ENCODE data around the gene DUSP16. TPM values are rescaled to one million over a fixed set of nuclear protein-coding genes. Genes with fewer than 3 reads are reported as not detected.

The DUSP16 gene
- total RNA-seq, 1 experiment from 2014 or later, result 4.4 TPM

DNA sequence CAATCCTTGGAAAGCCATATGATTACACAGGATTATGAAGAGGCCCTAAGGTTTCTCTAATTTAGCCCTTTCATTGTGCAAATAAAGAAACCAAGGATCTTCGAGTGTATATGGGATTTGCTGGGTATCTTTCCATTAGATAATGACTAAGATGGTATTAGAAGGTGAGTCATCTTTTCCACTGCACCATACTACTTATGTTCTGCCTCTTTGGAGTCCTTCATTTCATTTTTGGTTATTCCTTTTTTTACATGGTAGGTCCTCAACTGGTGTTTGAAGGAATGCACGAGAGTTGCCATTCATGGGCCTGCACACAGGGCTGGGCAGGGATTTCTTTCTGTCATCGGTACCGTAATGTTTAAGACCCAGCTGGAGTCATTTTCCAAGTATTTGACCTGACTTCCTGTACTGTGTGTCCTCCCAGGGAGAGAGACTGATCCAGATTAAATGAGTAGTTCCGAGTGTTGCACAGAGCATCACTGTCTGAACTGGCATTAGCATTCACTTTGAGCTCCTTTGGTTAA lies 120.1 kb downstream of the DUSP16 start:
- peaks cover 3% of the 10 kb centered on the region; the same call in 1 of the 2 replicates for H3K9me3 ChIP-seq (ENCODE audit: low read length)
- no peak overlapping the region for H3K9ac ChIP-seq (ENCODE audit: low read length)
- no peaks in the 10 kb centered on the region for H3K79me2 ChIP-seq (ENCODE audit: low read length)
- H3K27ac ChIP-seq (ENCODE audit: low read length), result peak overlapping the region; percentile 68
- no peaks in the 10 kb centered on the region for H3K9me2 ChIP-seq (replicated peaks; ENCODE audit: low read length)
- H3K36me3 ChIP-seq (ENCODE audit: low read depth, low read length), result peaks cover 6% of the 10 kb centered on the region
- no peak for TF ChIP-seq EZH2phosphoT487 (IDR thresholded peaks at IDR 0.05; ENCODE audit: borderline replicate concordance, low read length)
- TF ChIP-seq, protein P1, sequence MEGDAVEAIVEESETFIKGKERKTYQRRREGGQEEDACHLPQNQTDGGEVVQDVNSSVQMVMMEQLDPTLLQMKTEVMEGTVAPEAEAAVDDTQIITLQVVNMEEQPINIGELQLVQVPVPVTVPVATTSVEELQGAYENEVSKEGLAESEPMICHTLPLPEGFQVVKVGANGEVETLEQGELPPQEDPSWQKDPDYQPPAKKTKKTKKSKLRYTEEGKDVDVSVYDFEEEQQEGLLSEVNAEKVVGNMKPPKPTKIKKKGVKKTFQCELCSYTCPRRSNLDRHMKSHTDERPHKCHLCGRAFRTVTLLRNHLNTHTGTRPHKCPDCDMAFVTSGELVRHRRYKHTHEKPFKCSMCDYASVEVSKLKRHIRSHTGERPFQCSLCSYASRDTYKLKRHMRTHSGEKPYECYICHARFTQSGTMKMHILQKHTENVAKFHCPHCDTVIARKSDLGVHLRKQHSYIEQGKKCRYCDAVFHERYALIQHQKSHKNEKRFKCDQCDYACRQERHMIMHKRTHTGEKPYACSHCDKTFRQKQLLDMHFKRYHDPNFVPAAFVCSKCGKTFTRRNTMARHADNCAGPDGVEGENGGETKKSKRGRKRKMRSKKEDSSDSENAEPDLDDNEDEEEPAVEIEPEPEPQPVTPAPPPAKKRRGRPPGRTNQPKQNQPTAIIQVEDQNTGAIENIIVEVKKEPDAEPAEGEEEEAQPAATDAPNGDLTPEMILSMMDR (conservative IDR thresholded peaks at IDR 0.05; ENCODE audit: low read depth, low read length), result no peak
- TF ChIP-seq EZH2 (IDR thresholded peaks at IDR 0.05; ENCODE audit: low read length, unreplicated experiment), result no peak
- H3K4me2 ChIP-seq (ENCODE audit: low read length), result peak overlapping the region; percentile 20; the same call in 1 of the 2 replicates
- H3K27me3 ChIP-seq (ENCODE audit: low read length), result no peaks in the 10 kb centered on the region
- H4K20me1 ChIP-seq (ENCODE audit: low read length), result no peaks in the 10 kb centered on the region
- H3K4me3 ChIP-seq (ENCODE audit: low read length), result no peak overlapping the region
- H3F3A ChIP-seq (ENCODE audit: low read length, unreplicated experiment), result no peaks in the 10 kb centered on the region
- peaks cover 35% of the 10 kb centered on the region for H3K4me1 ChIP-seq (ENCODE audit: insufficient read depth, low read length)
- POLR2A ChIA-PET (ENCODE audit: unreplicated experiment), result no interaction called here
- intact Hi-C loops (cut with micrococcal nuclease), result loop anchor here (10.0 kb wide), 1 partner anchor 122 kb away; the partner anchor contains the start of gene DUSP16
- ATAC-seq (peak; percentile 21; the same call in 1 of the 2 replicates), DNase-seq (peak; percentile 58)
- BruUV-seq (replicated peaks), result no TSS peak
- no peak overlapping the region for H2AFZ ChIP-seq (ENCODE audit: low read length)
- CTCF ChIA-PET, result no interaction called here

- no peaks in the 10 kb centered on the region for H3F3A ChIP-seq (ENCODE audit: low read length, unreplicated experiment)
- peak overlapping the region; percentile 20 for H3K4me2 ChIP-seq (ENCODE audit: low read length)
- H3K9ac ChIP-seq (ENCODE audit: low read length), result no peak overlapping the region; the same call in 1 of the 2 replicates
- no TSS peak for BruUV-seq (replicated peaks)
- H3K9me3 ChIP-seq (ENCODE audit: low read length), result peaks cover 7% of the 10 kb centered on the region; the same call in 1 of the 2 replicates
- intact Hi-C loops (cut with micrococcal nuclease), result loop anchor here (10.0 kb wide), 1 partner anchor 123 kb away; the partner anchor contains the start of gene DUSP16
- H3K4me3 ChIP-seq (ENCODE audit: low read length), result no peak overlapping the region
- peaks cover 11% of the 10 kb centered on the region for H3K36me3 ChIP-seq (ENCODE audit: low read depth, low read length)
- TF ChIP-seq EZH2phosphoT487 (IDR thresholded peaks at IDR 0.05; ENCODE audit: borderline replicate concordance, low read length) (no peak), EZH2 (IDR thresholded peaks at IDR 0.05; ENCODE audit: low read length, unreplicated experiment) (no peak)
- TF ChIP-seq, protein P1 (conservative IDR thresholded peaks at IDR 0.05; ENCODE audit: low read depth, low read length), result no peak
- CTCF ChIA-PET, result no interaction called here
- POLR2A ChIA-PET (ENCODE audit: unreplicated experiment), result no interaction called here
- ATAC-seq (no peak), DNase-seq (peak; percentile 25)
- peak overlapping the region; percentile 68 for H3K27ac ChIP-seq (ENCODE audit: low read length)
- H3K27me3 ChIP-seq (ENCODE audit: low read length), result no peaks in the 10 kb centered on the region
- peaks cover 35% of the 10 kb centered on the region for H3K4me1 ChIP-seq (ENCODE audit: insufficient read depth, low read length)
- no peak overlapping the region for H2AFZ ChIP-seq (ENCODE audit: low read length)
- H3K9me2 ChIP-seq (replicated peaks; ENCODE audit: low read length), result no peaks in the 10 kb centered on the region
- H3K79me2 ChIP-seq (ENCODE audit: low read length), result no peaks in the 10 kb centered on the region
- H4K20me1 ChIP-seq (ENCODE audit: low read length), result no peaks in the 10 kb centered on the region
Measured at GRCh38 chr12:12441843-12442461, 120.7 kb downstream of the DUSP16 start.

DNA sequence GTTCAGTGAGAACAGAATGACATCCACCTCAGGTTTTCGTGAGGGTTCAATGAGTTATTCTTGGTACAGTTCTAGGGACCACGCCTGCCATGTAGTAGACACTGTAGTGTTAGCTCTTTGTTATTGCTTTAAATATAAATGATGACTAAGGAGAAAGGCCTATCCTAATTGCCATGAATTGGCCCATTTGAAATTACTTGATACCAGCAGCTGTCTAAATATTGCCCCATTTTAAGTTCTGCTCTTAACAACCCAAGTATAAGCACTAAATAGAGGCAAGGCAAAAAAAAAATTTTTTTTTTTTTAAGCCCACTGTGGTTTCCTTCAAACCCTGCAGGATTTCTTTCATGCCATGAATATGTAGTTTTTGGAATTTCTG lies 121.2 kb downstream of the DUSP16 start:
- Histone ChIP-seq H3K27ac (ENCODE audit: low read length) (peak overlapping the region; percentile 68), H2AFZ (ENCODE audit: low read length) (no peak overlapping the region), H3K4me2 (ENCODE audit: low read length) (no peak overlapping the region), H4K20me1 (ENCODE audit: low read length) (no peaks in the 10 kb centered on the region), H3K4me3 (ENCODE audit: low read length) (no peak overlapping the region), H3K79me2 (ENCODE audit: low read length) (no peaks in the 10 kb centered on the region), H3K4me1 (ENCODE audit: insufficient read depth, low read length) (peaks cover 37% of the 10 kb centered on the region), H3K36me3 (ENCODE audit: low read depth, low read length) (peaks cover 11% of the 10 kb centered on the region), H3K9me2 (replicated peaks; ENCODE audit: low read length) (no peaks in the 10 kb centered on the region), H3K9me3 (ENCODE audit: low read length) (peaks cover 7% of the 10 kb centered on the region; the same call in 1 of the 2 replicates), H3K27me3 (ENCODE audit: low read length) (no peaks in the 10 kb centered on the region), H3K9ac (ENCODE audit: low read length) (no peak overlapping the region; the same call in 1 of the 2 replicates), H3F3A (ENCODE audit: low read length, unreplicated experiment) (no peaks in the 10 kb centered on the region)
- no peak for TF ChIP-seq EZH2 (IDR thresholded peaks at IDR 0.05; ENCODE audit: low read length, unreplicated experiment)
- TF ChIP-seq, protein P1 (conservative IDR thresholded peaks at IDR 0.05; ENCODE audit: low read depth, low read length), result no peak
- TF ChIP-seq EZH2phosphoT487 (IDR thresholded peaks at IDR 0.05; ENCODE audit: borderline replicate concordance, low read length), result no peak
- no peak for ATAC-seq
- ChIA-PET CTCF (no interaction called here), POLR2A (ENCODE audit: unreplicated experiment) (no interaction called here)
- BruUV-seq (replicated peaks), result no TSS peak
- intact Hi-C loops (cut with micrococcal nuclease), result loop anchor here (10.0 kb wide), 1 partner anchor 123 kb away; the partner anchor contains the start of gene DUSP16
- no peak for DNase-seq

Measured in PC-3 (cell line).